HEK293 (cell line): ENCODE results near the gene IL17F.

Source experiments
- CTCF ChIA-PET: fragments of 350-600 bp; formaldehyde crosslinking; extraction: SDS; loops from one replicate; lab custom pipeline; 2021; ENCODE audit warnings: antibody characterized with exemption; lab: Yijun Ruan, JAX
- POLR2A ChIA-PET: fragments of 300-600 bp; formaldehyde crosslinking; extraction: SDS; loops from one replicate; lab custom pipeline; 2020; ENCODE audit warnings: antibody characterized with exemption, inconsistent platforms; lab: Yijun Ruan, JAX
- H3K27ac ChIP-seq: fragments of 200-500 bp; sonication (Bioruptor generic); 2 replicates; pipeline ENCODE4 v1.5.1; 2014; ENCODE audit warnings: low read depth, low read length, control low read depth, inconsistent platforms; ENCODE audit errors: extremely low read depth
- H3K36me3 ChIP-seq, 2 experiments: fragments of 200-500 bp in 1 of 2; sonication (Bioruptor generic) in 1 of 2; 1 replicate in 1 of 2; 2 replicates in 1 of 2; pipeline ENCODE4 v1.5.1; 2014 to 2017; ENCODE audit warnings: inconsistent platforms in 2 of 2, low read length in 2 of 2; ENCODE audit not compliant: control insufficient read depth in 2 of 2, insufficient read depth in 1 of 2
- H3K4me1 ChIP-seq: fragments of 200-500 bp; sonication (Bioruptor generic); 2 replicates; pipeline ENCODE4 v1.5.1; 2014; ENCODE audit warnings: mild to moderate bottlenecking, low read length, inconsistent platforms; ENCODE audit not compliant: control insufficient read depth, insufficient read depth
- H3K4me3 ChIP-seq: 2 replicates; pipeline ENCODE4 v1.5.1; 2011; ENCODE audit warnings: low read depth, mild to moderate bottlenecking, control low read depth, low read length, moderate library complexity
- H3K9me3 ChIP-seq: fragments of 200-500 bp; sonication (Bioruptor generic); 2 replicates; pipeline ENCODE4 v1.5.1; 2014; ENCODE audit warnings: low read depth, low read length, inconsistent platforms; ENCODE audit not compliant: control insufficient read depth, insufficient read depth
- GFI1B ChIP-seq: fragments of 450-650 bp; formaldehyde crosslinking; IDR thresholded peaks from 2 replicates; pipeline ENCODE4 v1.5.1; 2016; ENCODE audit warnings: missing biosample characterization, missing genetic modification characterization
- HOXD13 ChIP-seq: sonication (generic); formaldehyde crosslinking; IDR thresholded peaks from 2 replicates; pipeline ENCODE4 v1.8.0; 2022; ENCODE audit warnings: missing genetic modification reagents, borderline replicate concordance
- KLF8 ChIP-seq: fragments of 450-650 bp; formaldehyde crosslinking; IDR thresholded peaks from 2 replicates; pipeline ENCODE4 v1.5.1; 2016; ENCODE audit warnings: missing biosample characterization, missing genetic modification characterization
- MZF1 ChIP-seq: fragments of 450-650 bp; formaldehyde crosslinking; IDR thresholded peaks from 2 replicates; pipeline ENCODE4 v1.5.1; 2017; ENCODE audit warnings: missing biosample characterization, missing genetic modification characterization, borderline replicate concordance
- OSR2 ChIP-seq: fragments of 450-650 bp; formaldehyde crosslinking; IDR thresholded peaks from 2 replicates; pipeline ENCODE4 v1.5.1; 2016; ENCODE audit warnings: missing biosample characterization, missing genetic modification characterization
- PRDM1 ChIP-seq: fragments of 450-650 bp; formaldehyde crosslinking; IDR thresholded peaks from 2 replicates; pipeline ENCODE4; 2016; ENCODE audit warnings: missing biosample characterization, missing genetic modification characterization
- SP3 ChIP-seq: fragments of 450-650 bp; formaldehyde crosslinking; IDR thresholded peaks from 2 replicates; pipeline ENCODE4 v1.5.1; 2016; ENCODE audit warnings: missing biosample characterization, missing genetic modification characterization
- TSHZ1 ChIP-seq: fragments of 450-650 bp; formaldehyde crosslinking; IDR thresholded peaks from 2 replicates; pipeline ENCODE4 v1.5.1; 2016; ENCODE audit warnings: missing biosample characterization, missing genetic modification characterization, borderline replicate concordance
- WT1 ChIP-seq: fragments of 450-650 bp; formaldehyde crosslinking; IDR thresholded peaks from 2 replicates; pipeline ENCODE4 v1.5.1; 2016; ENCODE audit warnings: missing biosample characterization, missing genetic modification characterization
- ZBTB17 ChIP-seq: fragments of 450-650 bp; formaldehyde crosslinking; IDR thresholded peaks from 2 replicates; pipeline ENCODE4 v1.5.1; 2016; ENCODE audit warnings: missing biosample characterization, missing genetic modification characterization
- ZBTB48 ChIP-seq: fragments of 450-650 bp; formaldehyde crosslinking; IDR thresholded peaks from 2 replicates; pipeline ENCODE4 v1.5.1; 2016; ENCODE audit warnings: missing biosample characterization, missing genetic modification characterization
- ZEB2 ChIP-seq: fragments of 450-650 bp; formaldehyde crosslinking; IDR thresholded peaks from 2 replicates; pipeline ENCODE4 v1.5.1; 2016; ENCODE audit warnings: missing biosample characterization, missing genetic modification characterization
- ZNF169 ChIP-seq: fragments of 450-650 bp; formaldehyde crosslinking; IDR thresholded peaks from 2 replicates; pipeline ENCODE4 v1.5.1; 2016; ENCODE audit warnings: missing biosample characterization, missing genetic modification characterization
- ZNF175 ChIP-seq: fragments of 450-650 bp; formaldehyde crosslinking; IDR thresholded peaks from 2 replicates; pipeline ENCODE4 v1.5.1; 2016; ENCODE audit warnings: missing biosample characterization, missing genetic modification characterization
- ZNF223 ChIP-seq: fragments of 450-650 bp; formaldehyde crosslinking; IDR thresholded peaks from 2 replicates; pipeline ENCODE4 v1.5.1; 2016; ENCODE audit warnings: missing biosample characterization, missing genetic modification characterization
- ZNF24 ChIP-seq: fragments of 450-650 bp; formaldehyde crosslinking; IDR thresholded peaks from 2 replicates; pipeline ENCODE4 v1.5.1; 2016; ENCODE audit warnings: missing biosample characterization, missing genetic modification characterization
- ZNF266 ChIP-seq: fragments of 450-650 bp; formaldehyde crosslinking; IDR thresholded peaks from 2 replicates; pipeline ENCODE4 v1.5.1; 2016; ENCODE audit warnings: missing biosample characterization, missing genetic modification characterization, low read depth
- ZNF433 ChIP-seq: fragments of 450-650 bp; formaldehyde crosslinking; IDR thresholded peaks from 2 replicates; pipeline ENCODE4 v1.5.1; 2016; ENCODE audit warnings: missing biosample characterization, missing genetic modification characterization, low read depth
- ZNF544 ChIP-seq: fragments of 450-650 bp; formaldehyde crosslinking; IDR thresholded peaks from 2 replicates; pipeline ENCODE4 v1.5.0; 2017; ENCODE audit warnings: missing biosample characterization, missing genetic modification characterization
- ZNF580 ChIP-seq: fragments of 450-650 bp; formaldehyde crosslinking; IDR thresholded peaks from 2 replicates; pipeline ENCODE4 v1.5.1; 2016; ENCODE audit warnings: missing biosample characterization, missing genetic modification characterization
- ZNF629 ChIP-seq: fragments of 450-650 bp; formaldehyde crosslinking; IDR thresholded peaks from 2 replicates; pipeline ENCODE4 v1.5.1; 2017; ENCODE audit warnings: missing biosample characterization, missing genetic modification characterization
- ZNF837 ChIP-seq: fragments of 450-650 bp; formaldehyde crosslinking; IDR thresholded peaks from 2 replicates; pipeline ENCODE4 v1.5.1; 2016; ENCODE audit warnings: missing biosample characterization, missing genetic modification characterization
- ZNF843 ChIP-seq: fragments of 450-650 bp; formaldehyde crosslinking; IDR thresholded peaks from 2 replicates; pipeline ENCODE4 v1.5.1; 2016; ENCODE audit warnings: missing biosample characterization, missing genetic modification characterization
- ZSCAN30 ChIP-seq: fragments of 450-650 bp; IDR thresholded peaks from 2 replicates; pipeline ENCODE4 v1.5.1; 2018; ENCODE audit warnings: missing biosample characterization, mild to moderate bottlenecking, missing genetic modification characterization, moderate library complexity
- TF ChIP-seq, protein P1 (sequence below): sonication (generic); formaldehyde crosslinking; IDR thresholded peaks from 2 replicates; pipeline ENCODE4 v1.8.1; 2022; ENCODE audit warnings: mild to moderate bottlenecking, moderate library complexity, missing genetic modification reagents
- TF ChIP-seq, protein P2 (sequence below): fragments of 450-650 bp; formaldehyde crosslinking; IDR thresholded peaks from 2 replicates; pipeline ENCODE4 v1.5.1; 2016; ENCODE audit warnings: missing biosample characterization, missing genetic modification characterization

IL17F gene

GRCh38 chr6:52262620-52263344 lies 18.5 kb upstream of the IL17F start:
- no peak overlapping the region for H3K4me3 ChIP-seq
- H3K27ac ChIP-seq: no peak overlapping the region
- H3K36me3 ChIP-seq: peaks cover 47 to 74% of the 10 kb centered on the region in 2 experiments
- TF ChIP-seq, protein P1, sequence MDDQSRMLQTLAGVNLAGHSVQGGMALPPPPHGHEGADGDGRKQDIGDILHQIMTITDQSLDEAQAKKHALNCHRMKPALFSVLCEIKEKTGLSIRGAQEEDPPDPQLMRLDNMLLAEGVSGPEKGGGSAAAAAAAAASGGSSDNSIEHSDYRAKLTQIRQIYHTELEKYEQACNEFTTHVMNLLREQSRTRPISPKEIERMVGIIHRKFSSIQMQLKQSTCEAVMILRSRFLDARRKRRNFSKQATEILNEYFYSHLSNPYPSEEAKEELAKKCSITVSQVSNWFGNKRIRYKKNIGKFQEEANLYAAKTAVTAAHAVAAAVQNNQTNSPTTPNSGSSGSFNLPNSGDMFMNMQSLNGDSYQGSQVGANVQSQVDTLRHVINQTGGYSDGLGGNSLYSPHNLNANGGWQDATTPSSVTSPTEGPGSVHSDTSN (CRISPR knock-in tag): no peak
- no peak for TF ChIP-seq ZNF544
- no peak for TF ChIP-seq SP3 (tag by site-specific recombination)
- no peak for TF ChIP-seq GFI1B (tag by site-specific recombination)
- no peak for TF ChIP-seq ZNF433 (tag by site-specific recombination)
- no peak for TF ChIP-seq ZNF175 (tag by site-specific recombination)
- TF ChIP-seq HOXD13 (CRISPR knock-in tag): no peak
- TF ChIP-seq, all 188 proteins: peak for 0
- ChIA-PET POLR2A (interaction anchor here (1.0 to 1.4 kb wide), 3 partner anchors 12 to 105 kb away, joined by 3 to 4 read pairs (median 3); partner anchors contain the start of gene MCM3), CTCF (interaction anchor here (0.6 to 12.1 kb wide), 36 partner anchors 9 to 869 kb away, joined by 3 to 146 read pairs (median 6); partner anchors contain the start of genes IL17F and MCM3)
- no peaks in the 10 kb centered on the region for H3K9me3 ChIP-seq
- no peaks in the 10 kb centered on the region for H3K4me1 ChIP-seq

GRCh38 chr6:52261229-52261628 lies 16.9 kb upstream of the IL17F start:
- Histone ChIP-seq H3K27ac (no peak overlapping the region), H3K36me3 (peaks cover 33 to 60% of the 10 kb centered on the region in 2 experiments), H3K9me3 (no peaks in the 10 kb centered on the region), H3K4me3 (no peak overlapping the region), H3K4me1 (no peaks in the 10 kb centered on the region)
- POLR2A ChIA-PET: interaction anchor here (1.1 to 1.6 kb wide), 5 partner anchors 11 to 96 kb away, joined by 4 to 6 read pairs (median 5); partner anchors contain the start of gene MCM3
- CTCF ChIA-PET: interaction anchor here (0.5 to 12.1 kb wide), 12 partner anchors 9 to 211 kb away, joined by 3 to 146 read pairs (median 4); no protein-coding TSS in a partner anchor
- peak; percentile 58 for TF ChIP-seq WT1
- peak; percentile 55; the same call in 1 of the 2 replicates for TF ChIP-seq ZNF843 (tag by site-specific recombination)
- TF ChIP-seq ZNF266: no peak
- TF ChIP-seq ZNF223 (tag by site-specific recombination): no peak
- TF ChIP-seq OSR2 (tag by site-specific recombination): peak; percentile 65
- no peak for TF ChIP-seq ZNF837 (tag by site-specific recombination)
- 0 out of 2 replicates have a peak, but pooled peaks have one; percentile 36 for TF ChIP-seq ZNF24 (tag by site-specific recombination)
- TF ChIP-seq ZSCAN30 (tag by site-specific recombination): 0 out of 2 replicates have a peak, but pooled peaks have one; percentile 12
- TF ChIP-seq ZBTB48 (tag by site-specific recombination): no peak
- peak; percentile 51; the same call in 1 of the 2 replicates for TF ChIP-seq KLF8 (tag by site-specific recombination)
- TF ChIP-seq, protein P2, sequence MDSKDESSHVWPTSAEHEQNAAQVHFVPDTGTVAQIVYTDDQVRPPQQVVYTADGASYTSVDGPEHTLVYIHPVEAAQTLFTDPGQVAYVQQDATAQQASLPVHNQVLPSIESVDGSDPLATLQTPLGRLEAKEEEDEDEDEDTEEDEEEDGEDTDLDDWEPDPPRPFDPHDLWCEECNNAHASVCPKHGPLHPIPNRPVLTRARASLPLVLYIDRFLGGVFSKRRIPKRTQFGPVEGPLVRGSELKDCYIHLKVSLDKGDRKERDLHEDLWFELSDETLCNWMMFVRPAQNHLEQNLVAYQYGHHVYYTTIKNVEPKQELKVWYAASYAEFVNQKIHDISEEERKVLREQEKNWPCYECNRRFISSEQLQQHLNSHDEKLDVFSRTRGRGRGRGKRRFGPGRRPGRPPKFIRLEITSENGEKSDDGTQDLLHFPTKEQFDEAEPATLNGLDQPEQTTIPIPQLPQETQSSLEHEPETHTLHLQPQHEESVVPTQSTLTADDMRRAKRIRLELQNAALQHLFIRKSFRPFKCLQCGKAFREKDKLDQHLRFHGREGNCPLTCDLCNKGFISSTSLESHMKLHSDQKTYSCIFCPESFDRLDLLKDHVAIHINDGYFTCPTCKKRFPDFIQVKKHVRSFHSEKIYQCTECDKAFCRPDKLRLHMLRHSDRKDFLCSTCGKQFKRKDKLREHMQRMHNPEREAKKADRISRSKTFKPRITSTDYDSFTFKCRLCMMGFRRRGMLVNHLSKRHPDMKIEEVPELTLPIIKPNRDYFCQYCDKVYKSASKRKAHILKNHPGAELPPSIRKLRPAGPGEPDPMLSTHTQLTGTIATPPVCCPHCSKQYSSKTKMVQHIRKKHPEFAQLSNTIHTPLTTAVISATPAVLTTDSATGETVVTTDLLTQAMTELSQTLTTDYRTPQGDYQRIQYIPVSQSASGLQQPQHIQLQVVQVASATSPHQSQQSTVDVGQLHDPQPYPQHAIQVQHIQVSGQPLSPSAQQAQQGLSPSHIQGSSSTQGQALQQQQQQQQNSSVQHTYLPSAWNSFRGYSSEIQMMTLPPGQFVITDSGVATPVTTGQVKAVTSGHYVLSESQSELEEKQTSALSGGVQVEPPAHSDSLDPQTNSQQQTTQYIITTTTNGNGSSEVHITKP: 0 out of 2 replicates have a peak, but pooled peaks have one; percentile 29
- TF ChIP-seq ZNF169 (tag by site-specific recombination): no peak
- TF ChIP-seq MZF1 (tag by site-specific recombination): 0 out of 2 replicates have a peak, but pooled peaks have one; percentile 35
- TF ChIP-seq ZNF629 (tag by site-specific recombination): peak; percentile 51
- 0 out of 2 replicates have a peak, but pooled peaks have one; percentile 32 for TF ChIP-seq PRDM1 (tag by site-specific recombination)
- peak; percentile 8; the same call in 1 of the 2 replicates for TF ChIP-seq TSHZ1 (tag by site-specific recombination)
- peak; percentile 56; the same call in 1 of the 2 replicates for TF ChIP-seq ZEB2
- TF ChIP-seq ZNF580 (tag by site-specific recombination): no peak
- 0 out of 2 replicates have a peak, but pooled peaks have one; percentile 31 for TF ChIP-seq ZBTB17
